Ovary (tissue), 3 donors: ENCODE data around the gene MRTFA.

Source experiments
- POLR2A ChIP-seq: fragments of 450-650 bp; IDR thresholded peaks from one replicate; pipeline ENCODE4 v1.6.1; 2017; ENCODE audit warnings: antibody characterized with exemption, mild to moderate bottlenecking, moderate library complexity
- TF ChIP-seq, protein P1 (sequence below), 3 donors: fragments of 450-650 bp in 2 of 3; fragments of 200-600 bp in 1 of 3; IDR thresholded peaks; one replicate each; pipeline versions ENCODE4 v1.5.1 to v1.8.0; 2016 to 2022; ENCODE audit warnings: antibody characterized with exemption in 3 of 3, mild to moderate bottlenecking in 1 of 3
- donor health status: DM: no; HTN: no; CAD: no.

DNA sequence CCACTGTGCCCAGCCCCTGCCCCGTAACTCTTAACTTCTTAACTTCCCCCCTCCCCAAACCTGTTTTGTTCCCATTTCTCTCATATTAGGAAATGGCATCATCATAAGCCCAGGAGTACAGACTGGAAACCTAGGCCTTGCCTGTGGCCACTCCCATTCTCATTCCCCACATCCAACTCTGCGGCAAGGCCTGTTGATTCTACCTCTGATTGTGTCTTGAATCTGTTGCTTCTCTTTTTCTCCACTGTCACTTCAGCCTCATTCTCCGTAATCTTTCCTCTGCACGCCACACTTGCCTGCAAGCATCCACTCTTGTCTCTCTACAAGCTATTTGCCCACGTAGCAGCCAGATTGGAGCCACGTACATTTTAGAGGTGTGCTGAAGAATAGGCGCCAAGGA lies 240.9 kb downstream of the MRTFA start:
- TF ChIP-seq, protein P1, sequence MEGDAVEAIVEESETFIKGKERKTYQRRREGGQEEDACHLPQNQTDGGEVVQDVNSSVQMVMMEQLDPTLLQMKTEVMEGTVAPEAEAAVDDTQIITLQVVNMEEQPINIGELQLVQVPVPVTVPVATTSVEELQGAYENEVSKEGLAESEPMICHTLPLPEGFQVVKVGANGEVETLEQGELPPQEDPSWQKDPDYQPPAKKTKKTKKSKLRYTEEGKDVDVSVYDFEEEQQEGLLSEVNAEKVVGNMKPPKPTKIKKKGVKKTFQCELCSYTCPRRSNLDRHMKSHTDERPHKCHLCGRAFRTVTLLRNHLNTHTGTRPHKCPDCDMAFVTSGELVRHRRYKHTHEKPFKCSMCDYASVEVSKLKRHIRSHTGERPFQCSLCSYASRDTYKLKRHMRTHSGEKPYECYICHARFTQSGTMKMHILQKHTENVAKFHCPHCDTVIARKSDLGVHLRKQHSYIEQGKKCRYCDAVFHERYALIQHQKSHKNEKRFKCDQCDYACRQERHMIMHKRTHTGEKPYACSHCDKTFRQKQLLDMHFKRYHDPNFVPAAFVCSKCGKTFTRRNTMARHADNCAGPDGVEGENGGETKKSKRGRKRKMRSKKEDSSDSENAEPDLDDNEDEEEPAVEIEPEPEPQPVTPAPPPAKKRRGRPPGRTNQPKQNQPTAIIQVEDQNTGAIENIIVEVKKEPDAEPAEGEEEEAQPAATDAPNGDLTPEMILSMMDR (IDR thresholded peaks at IDR 0.05), result no peak
- TF ChIP-seq POLR2A, result no peak
